Stomach (tissue), 4 donors: Measurements from ENCODE around the gene SCRN1.

ENCODE experiments used
- CTCF ChIP-seq, 7 experiments: fragments of 450-650 bp in 4 of 7; fragments of 200-600 bp in 3 of 7; sonication (generic) in 3 of 7; IDR thresholded peaks; one replicate each; pipeline ENCODE4 v1.5.1; 2016 to 2019; ENCODE audit warnings: antibody characterized with exemption in 7 of 7, control low read depth in 2 of 7, mild to moderate bottlenecking in 1 of 7
- POLR2A ChIP-seq, 4 donors: fragments of 450-650 bp; IDR thresholded peaks; one replicate each; pipeline ENCODE4 v1.6.1; 2016; ENCODE audit warnings: antibody characterized with exemption in 4 of 4, control low read depth in 2 of 4, mild to moderate bottlenecking in 1 of 4, moderate library complexity in 1 of 4

GRCh38 chr7:29974286-29974685, 15.3 kb downstream of the SCRN1 start:
- TF ChIP-seq POLR2A (IDR thresholded peaks at IDR 0.05) (no peak), CTCF (IDR thresholded peaks at IDR 0.05) (no peak)
